GM18508 (cell line): ENCODE data around the gene PAM.
A peak's percentile ranks its signal among the peaks of the same experiment; 100 is the strongest.

Experiments
- ATAC-seq: cut with Tn5 transposase; IDR thresholded peaks from one replicate; pipeline ENCODE4 v1.9.1; 2021; ENCODE audit warnings: moderate number of reproducible peaks; ENCODE audit not compliant: insufficient read depth, unreplicated experiment

PAM gene

DNA sequence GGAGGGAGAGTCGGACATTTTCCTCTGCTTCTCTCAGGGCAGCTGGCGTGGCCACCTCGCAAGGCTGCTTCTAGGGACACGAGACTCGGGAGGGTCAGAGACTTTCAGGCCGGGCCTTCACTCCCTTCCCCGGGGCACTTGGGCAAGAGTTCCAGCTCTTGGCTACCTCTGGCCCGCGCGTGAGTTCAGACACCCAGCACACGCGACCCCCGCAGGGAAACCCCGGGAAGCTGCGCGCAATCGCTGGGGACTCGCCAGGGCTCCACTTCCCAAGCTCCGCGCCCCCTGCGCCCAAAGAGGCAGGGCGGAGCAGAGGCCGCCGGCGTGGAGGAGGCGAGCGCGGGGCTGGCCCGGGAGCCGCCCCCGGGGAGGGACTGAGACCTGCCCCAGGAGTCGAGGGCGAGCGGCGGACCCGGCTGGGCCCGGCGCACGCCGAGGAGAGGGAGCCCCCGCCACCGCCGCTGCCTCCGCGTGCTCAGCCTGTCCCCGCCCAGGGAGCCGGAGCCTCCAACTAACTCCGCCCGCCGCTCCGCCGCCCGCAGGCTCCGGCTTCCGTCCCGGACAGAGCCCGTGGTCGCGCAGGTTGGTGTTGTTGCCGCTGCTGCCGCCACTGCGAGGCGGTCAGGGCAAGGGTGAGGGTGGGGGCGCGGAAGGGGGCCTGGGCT, at the start of gene PAM:
TSS of gene PAM (plus strand) at position 539 of the 665 bp plus-strand sequence. CDS start 110,891 bp downstream, outside the sequence.
- ATAC-seq = peak; percentile 48

DNA sequence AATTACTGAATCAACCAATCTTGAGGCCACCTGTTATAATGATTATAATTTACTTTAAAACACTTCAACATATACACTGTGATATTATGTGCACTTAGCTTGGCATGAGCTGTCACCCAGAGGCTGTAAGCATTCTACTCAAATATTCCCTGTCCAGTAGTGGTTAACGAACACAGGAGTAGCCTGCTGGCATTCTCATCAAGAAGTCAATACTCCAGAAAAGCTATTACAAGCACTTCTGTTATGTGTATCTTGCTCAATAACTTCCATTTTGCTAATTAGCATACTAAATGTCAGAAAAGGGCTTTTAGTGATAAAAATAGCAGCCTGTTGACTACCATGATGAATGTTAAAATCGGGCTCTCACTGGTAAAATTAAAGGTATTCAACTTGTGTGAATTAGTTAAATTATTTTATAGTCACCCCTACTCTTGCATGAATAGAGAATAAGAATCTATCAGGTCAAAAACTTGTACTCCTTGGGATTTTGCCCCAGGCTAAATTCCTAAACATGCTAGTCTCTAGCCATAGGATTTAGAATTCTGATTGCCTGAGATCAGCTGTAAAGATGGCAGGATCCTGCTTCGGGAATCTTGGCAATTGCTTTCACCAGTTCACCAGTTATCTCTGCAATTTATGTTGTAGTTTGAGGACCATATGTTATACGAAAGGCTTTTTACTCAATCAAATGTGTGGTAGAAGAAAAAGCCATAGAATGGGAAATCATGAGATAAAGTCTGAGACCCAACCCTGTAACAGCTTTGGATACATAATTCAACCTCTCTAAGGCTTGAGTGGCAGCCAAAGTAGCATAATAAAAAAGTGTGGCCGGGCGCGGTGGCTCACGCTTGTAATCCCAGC, 43.4 kb upstream of the PAM start:
- ATAC-seq = no peak

DNA sequence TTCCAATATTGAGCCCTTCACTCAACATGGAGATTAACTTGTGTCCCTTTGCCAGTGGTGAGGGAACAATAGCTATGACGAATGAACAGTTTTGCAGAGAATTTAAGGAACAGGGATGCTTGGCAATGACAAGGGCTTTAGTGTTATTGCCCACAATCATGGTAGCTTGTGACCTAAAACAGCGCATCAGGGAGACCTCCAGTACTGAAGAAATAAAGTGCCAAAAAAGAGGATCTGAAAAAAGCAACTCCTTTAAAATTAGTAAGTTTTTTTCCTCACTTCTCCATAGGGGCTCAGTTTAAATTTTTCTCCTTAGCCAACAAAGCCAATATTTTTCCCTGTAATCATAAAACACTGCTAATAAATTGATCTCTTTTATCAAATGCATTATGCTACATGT, 41.8 kb upstream of the PAM start:
- no peak for ATAC-seq

DNA sequence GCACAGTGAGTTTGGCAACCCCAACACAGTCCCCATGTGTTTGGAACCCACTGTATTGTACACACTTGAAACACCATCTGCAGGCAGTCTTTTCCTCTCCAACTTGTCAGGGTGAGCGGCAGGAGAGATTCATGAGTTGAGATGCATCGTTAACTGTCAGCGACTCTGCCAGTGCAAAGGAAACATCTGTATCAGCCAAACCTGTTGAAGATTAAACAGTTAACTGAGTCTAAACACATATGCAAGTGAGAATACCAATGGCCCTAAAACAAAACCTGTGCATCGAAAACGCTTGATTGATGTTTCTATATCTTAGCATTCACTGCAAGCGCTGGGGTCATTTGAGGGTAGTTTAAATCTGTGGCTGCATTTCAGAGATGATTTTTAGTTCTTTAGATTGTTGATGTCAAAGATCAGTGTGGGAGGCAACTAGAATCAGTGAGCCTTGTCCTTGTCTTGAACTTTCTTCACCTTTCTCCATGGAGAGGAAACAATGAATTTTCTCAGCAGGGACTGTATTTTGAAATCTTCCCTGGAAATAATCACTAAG, 41.3 kb upstream of the PAM start:
- peak; percentile 48 for ATAC-seq

DNA sequence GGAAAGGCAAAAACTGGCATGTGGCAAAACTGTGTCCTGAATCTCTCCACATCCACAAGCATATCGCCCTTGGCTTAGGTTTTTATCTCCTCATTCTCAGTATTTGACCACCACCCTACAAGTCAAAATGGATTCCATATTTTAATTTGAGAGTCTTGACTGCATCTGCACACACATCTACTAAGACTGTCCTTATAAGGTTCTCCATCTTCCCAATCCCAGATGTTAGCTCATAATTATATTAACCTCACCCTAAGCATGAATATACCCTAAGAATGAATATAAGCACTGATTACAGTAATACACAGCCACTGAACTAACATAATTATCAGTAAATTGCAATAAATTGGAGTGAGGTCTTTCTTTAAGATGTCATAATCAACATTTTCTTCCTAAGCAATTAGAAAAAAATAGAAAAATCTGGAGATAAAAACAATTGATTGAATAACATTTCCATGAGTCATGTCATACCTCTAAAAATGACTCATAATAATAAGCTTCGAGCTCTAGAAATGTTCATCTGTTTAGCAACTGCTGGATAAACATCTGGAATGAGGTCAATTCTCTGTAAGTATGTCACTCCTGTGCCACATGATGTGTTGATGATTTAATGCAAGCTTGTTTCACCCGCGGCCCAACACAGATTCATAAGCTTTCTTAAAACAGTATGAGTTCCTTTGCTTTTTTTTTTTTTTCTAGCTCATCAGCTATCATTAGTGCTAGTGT, 39.9 kb upstream of the PAM start:
- no peak for ATAC-seq

DNA sequence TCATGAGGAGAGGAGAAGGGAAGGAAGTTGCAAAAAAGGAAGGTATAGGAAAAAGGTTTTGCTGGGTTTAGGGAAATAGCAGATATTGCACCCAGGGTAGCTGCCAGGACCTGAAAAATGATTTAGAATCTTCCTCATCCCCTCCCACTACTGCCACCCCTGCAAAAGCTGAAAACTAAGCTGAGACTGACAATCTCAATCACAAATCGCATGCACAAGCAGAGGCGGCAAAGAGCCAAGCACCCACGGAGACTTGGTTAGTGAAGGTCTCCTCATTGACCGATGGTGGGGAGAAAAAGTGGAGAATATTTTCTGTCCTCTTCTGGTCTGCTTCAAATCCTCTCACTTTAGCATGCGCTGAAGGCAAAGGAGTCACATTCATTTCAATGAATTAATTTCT, 39.1 kb upstream of the PAM start:
- no peak for ATAC-seq

DNA sequence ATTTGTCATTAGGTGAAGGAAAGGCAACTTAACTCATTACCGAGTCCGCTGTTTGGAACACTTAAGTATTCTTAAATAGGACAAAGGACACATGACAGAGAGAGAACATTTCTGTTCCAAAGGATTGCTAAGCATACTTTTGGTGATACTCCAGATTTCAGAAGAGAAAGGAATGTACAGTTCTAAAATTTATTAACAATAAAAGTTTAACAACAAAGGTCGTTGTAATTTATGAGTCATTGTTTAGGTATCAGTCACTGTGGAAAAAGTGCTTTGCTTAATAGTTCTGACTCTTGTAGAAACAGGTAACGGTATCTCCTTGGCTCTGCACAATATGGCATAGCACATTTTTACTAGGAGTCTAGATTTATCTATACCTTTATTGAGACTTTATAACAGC, 36.3 kb upstream of the PAM start:
- ATAC-seq = no peak

DNA sequence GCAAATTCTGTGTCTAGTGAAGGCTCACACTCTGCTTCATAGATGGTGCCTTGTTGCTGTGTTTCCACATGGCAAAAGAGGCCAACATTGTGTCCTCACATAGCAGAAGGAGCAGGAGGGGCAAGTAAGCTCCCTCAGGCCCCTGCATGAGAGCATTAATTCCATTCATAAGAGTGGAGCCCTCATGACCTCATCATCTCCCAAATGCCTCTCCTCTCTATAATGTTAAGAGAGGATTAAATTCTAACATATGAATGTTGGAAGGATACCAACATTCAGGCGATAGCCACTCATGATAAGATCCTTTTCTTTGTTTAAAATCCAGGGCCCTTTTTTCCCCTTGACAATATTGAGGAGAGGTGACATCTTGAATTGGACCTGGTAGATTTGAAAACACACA, 35.2 kb upstream of the PAM start:
- no peak for ATAC-seq

DNA sequence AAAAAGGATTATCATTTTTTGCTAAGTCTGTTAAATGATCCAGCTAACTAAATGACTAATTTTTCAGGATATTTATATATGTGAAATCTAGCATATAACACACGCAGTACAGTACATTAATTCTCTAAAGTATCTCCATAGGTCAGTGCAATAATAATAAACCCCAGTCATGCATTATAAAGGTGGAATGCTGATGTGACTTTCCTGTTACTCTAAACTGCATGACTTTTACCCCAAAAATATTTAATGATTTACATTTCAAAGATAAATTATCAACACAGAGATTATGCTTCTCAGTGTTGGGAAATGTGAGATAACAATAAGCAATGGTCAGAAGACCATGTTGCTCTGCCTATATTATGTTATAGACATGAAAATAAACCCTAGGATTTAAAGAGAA, 34.1 kb upstream of the PAM start:
- no peak for ATAC-seq

DNA sequence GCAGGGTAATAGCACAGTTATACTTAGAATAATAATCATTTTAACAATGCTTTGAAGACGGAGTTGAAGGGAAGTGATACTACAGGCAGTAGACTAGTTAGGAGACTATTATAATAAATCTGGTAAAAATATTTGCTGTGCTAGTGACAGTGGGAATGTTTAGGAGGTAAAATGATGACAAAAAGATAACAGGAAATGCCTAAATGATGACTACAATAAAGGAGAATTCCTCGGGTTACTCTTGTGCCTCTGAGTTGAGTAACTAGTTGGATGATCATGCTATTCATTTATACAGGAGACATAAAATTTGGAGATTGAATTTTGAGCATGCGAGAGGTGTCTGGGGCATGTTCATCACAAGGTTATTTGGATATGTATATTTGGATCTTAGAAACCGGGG, 32.2 kb upstream of the PAM start:
- no peak for ATAC-seq

DNA sequence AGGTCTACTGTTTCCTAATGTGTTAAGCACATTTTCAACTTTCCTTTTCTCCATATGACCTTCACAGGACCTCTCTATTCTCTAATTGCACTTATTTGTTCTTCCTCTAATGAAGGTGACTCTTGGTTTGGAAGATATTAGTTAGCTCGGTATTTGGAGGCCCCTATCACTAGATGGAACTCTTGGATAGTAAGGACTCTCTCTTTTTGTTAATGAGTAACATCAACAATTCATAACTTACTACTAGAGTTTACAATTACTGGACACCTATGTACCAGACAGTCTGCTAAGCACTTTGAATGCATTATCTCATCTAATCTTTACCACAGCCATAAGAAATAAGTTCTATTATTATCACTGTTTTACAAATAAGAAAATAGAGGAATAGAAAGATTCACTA, 23.4 kb upstream of the PAM start:
- no peak for ATAC-seq

DNA sequence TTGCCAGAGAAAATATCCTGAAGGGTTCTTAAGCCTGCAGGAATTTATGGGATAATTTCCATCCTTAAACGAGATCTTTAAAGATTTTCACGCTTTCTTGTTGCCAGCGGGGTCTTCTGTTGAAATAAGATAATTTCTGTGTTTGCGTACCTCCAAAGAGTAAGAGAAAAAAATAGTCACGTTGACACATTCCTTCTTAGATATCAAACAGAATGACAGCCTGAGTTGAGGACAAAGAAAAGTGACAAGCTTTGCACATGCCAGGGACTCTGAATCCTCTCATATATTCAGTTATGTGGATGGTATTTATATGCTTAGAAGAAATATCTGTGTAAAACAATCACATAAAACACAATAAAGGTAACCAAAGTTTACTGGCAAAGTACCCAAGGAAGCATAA, 21.6 kb upstream of the PAM start:
- no peak for ATAC-seq

DNA sequence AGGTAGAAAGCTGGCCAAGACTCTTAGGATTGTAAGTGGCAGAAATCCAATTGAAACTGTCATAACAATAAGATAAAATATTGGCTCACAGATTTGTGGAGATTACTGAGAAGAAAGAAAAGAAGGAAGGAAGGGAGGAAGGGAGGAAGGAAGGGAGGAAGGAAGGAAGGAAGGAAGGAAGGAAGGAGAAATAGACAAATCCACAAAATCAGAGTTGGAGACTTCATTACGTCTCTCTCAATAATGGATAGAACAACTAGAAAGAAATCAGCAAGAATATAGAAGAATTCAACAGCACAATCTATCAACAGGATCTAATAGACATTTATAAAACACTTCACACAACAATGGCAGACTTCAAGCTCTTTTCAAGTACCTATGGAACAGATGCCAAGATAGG, 17.9 kb upstream of the PAM start:
- no peak for ATAC-seq

DNA sequence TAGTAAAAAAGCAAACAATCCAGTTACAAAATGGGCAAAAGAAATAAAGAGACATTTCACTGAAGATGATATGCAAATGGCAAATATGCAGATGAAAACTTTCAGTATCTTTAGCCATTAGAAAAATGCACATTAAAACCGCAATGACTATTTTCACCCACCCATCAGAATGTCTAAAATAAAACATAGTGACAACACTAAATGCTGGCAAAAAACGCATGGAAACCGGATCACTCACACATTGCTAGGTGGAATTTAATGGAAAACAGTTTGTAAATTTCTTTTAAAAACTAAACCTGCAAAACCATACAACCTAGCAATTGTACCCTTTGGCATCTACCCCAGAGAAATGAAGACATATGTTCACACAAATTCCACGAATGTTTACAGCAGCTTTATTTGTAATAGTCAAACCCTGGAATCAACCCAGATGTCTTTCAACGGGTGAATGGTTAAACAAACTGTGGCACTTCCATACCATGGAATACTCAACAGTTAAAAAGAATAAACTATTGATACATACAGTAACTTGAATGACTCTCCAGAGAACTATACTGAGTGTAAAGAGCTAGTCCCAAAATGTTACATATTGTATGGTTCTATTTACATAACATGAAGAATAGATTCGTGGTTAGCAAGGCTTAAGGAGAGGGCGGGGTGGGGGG, 17.2 kb upstream of the PAM start:
- ATAC-seq = no peak

DNA sequence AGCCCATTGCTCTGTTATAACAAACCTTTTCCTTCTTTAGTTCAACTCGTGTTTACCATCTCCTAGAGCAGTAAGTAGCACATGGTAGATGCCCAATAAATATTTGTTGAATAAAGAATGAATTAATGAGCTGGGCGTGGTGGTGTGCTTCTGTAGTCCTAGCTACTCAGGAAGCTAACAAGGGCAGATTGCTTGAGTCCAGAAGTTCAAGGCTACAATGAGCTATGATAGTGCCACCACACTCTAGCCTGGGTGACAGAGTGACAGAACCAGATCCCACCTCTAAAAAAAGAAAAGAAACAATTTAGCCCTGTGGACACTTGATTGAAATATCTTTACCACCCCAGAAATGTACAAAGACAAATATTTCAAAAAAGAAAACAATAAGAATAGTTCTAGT, 14.6 kb upstream of the PAM start:
- no peak for ATAC-seq

DNA sequence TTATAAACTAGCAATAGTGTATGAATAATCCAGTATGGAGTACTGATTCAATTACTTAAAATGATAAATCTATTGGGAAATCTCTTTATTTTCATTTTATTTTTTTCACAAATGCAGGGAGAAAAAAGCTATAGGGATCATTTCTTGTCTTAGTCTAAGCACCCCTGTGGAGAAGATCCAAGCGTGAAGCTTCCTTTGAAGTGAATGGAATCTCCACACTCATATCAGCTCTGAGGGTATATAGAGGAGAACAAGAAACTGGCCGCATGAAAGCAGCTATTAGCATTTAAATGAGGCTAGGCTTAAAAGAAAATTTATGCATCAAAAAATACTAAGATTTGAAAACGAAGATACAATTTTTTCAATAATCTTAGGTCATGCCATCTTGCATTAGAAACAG, 12.9 kb upstream of the PAM start:
- ATAC-seq = no peak

DNA sequence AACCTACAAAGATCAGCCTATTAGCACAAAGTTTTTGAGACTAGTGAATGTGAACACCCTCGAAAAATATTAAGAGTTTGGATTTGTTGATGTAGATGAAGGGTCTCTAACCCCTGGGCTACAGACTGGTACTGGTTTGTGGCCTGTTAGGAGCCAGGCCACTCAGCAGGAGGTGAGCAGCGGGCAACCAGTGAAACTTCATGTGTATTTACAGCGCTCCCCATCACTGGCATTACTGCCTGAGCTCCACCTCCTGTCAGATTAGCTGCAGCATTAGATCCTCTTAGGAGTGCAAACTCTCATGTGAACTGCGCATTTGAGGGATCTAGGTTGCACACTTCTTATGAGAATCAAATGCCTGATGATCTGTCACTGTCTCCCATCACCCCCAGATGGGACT, 11.2 kb upstream of the PAM start:
- ATAC-seq = no peak

DNA sequence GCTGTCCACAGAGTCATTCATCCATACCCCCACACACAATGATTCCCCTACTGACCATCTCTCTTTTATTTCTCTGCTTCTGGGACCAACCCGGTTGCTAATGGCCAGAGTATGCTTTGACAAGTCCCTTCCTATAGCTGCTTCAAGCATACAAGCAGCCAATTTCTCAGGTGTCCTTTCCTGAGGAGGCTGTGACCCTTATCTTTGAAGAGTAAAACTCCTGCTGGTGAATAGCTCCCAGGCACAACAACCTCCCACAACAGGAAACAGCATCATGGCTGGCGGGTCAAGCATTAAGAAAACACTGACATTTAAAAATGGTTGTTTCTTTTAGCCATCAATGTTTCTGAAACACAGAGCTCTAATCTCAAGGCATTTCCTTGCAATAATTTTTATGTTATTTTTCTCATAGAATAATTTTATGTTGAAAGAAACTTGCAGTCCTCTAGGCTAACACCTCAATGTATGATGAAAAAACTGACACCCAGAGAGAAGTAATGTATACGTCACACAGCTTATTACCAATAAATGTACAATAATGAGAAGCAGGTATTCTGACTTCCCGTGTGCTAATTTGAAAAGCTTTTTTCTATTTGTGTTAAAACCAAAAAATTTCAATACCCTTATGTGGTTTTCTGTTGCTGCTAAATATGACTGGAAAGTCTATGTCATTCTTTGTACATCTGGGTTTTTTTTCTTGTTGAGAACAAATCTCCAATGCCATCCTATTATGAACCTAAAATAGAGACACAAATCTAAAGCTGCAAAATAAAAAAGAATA, 7.5 kb upstream of the PAM start:
- ATAC-seq = peak; percentile 54

DNA sequence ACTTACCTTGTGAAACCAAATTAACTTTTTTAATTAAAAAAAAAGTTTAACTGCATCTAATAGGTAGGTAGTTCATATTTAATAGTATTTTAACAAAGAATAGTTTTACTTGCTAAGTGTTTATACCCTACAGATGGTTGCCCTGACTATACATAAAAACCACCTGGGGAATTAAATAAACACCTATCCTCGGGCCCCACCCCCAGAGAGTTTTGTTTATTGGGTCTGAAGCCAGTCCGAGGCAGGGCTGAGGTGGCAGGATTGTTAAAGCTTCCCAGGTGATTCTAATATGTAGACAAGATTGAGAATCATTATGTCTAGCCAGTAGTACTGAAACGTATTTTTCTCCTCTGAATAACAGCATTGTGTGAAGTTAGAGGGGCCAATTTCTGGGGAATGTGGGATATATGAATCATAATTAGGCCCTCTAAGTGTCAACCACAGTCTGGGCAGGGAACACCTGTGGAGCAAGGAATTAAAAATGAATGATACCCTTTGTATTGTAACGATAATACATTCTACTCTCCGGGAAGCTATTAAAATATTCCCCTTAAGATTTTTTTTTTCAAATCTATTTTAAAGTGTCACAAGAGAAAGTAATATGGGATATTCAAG, 5.6 kb upstream of the PAM start:
- no peak for ATAC-seq
